Esophagus squamous epithelium (tissue), 4 donors: ENCODE results near the gene MAPK7.

ENCODE experiments used
- POLR2A ChIP-seq, 4 donors: fragments of 450-650 bp; IDR thresholded peaks; one replicate each; pipeline ENCODE4 v1.6.1; 2017; ENCODE audit warnings: antibody characterized with exemption in 4 of 4, mild to moderate bottlenecking in 4 of 4, moderate library complexity in 3 of 4
- TF ChIP-seq, protein P1 (sequence below), 6 experiments: fragments of 450-650 bp in 4 of 6; fragments of 200-600 bp in 2 of 6; sonication (generic) in 2 of 6; IDR thresholded peaks; one replicate each; pipeline ENCODE4 v1.5.1; 2016 to 2019; ENCODE audit warnings: antibody characterized with exemption in 6 of 6, mild to moderate bottlenecking in 4 of 6, moderate library complexity in 4 of 6

DNA sequence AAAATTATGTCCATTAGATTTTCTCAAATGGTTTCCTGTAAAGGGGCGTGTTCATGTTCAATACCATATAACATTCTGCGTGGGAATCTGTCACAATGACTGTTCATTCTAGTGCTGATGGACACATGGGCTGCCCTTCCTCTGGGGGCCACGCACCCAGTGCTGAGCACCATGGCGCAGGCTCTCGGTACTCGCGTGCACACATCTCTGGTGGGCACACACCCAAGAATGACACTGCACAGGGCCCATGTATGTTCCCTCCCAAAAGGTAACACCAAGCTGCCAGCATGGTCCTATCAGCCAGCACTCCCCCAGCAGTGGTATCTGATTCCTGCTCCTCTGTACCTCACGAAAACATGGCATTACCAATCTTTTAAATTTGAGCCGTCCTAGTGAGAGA is 29.5 kb upstream of the MAPK7 start:
- TF ChIP-seq, protein P1, sequence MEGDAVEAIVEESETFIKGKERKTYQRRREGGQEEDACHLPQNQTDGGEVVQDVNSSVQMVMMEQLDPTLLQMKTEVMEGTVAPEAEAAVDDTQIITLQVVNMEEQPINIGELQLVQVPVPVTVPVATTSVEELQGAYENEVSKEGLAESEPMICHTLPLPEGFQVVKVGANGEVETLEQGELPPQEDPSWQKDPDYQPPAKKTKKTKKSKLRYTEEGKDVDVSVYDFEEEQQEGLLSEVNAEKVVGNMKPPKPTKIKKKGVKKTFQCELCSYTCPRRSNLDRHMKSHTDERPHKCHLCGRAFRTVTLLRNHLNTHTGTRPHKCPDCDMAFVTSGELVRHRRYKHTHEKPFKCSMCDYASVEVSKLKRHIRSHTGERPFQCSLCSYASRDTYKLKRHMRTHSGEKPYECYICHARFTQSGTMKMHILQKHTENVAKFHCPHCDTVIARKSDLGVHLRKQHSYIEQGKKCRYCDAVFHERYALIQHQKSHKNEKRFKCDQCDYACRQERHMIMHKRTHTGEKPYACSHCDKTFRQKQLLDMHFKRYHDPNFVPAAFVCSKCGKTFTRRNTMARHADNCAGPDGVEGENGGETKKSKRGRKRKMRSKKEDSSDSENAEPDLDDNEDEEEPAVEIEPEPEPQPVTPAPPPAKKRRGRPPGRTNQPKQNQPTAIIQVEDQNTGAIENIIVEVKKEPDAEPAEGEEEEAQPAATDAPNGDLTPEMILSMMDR (IDR thresholded peaks at IDR 0.05) = no peak
- no peak for TF ChIP-seq POLR2A (IDR thresholded peaks at IDR 0.05)
